Measurements from ENCODE around the gene FOSB.

The FOSB gene

DNA sequence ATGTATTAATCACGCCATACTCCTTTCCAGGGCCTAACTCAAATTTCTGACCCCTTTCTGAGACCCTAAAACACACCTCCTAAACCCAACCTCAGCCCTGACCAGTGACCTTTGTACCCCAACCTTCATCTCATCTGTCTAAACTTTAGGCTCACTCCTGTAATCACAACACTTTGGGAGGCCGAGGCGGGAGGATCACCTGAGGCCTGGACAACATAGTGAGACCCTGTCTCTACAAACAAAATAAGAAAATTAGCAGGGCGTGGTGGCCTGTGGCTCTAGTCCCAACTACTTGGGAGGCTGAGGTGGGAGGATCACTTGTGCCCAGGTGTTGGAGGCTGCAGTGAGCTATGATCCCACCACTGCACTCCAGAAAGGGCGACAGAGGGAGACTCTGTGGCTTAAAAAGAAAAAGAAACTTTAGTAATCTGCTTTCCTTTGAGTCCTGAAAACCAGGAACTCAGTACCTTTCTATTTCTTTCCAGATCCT, 24.4 kb downstream of the FOSB start:
- 0 out of 2 replicates have a peak, but pooled peaks cover 14% of the 10 kb centered on the region for H3K27me3 ChIP-seq (ENCODE audit: low read depth, low read length)
- no peak for TF ChIP-seq EZH2phosphoT487 (IDR thresholded peaks at IDR 0.05; ENCODE audit: low read depth)
- H3K9me3 ChIP-seq (ENCODE audit: insufficient read depth, low read length), result no peaks in the 10 kb centered on the region
- H3K4me1 ChIP-seq (ENCODE audit: low read length), result peaks cover 4% of the 10 kb centered on the region
- H4K20me1 ChIP-seq (ENCODE audit: insufficient read depth, low read length), result no peaks in the 10 kb centered on the region; the same call in 1 of the 2 replicates
- no peak overlapping the region for H3K4me2 ChIP-seq (ENCODE audit: low read length)
- no peaks in the 10 kb centered on the region for H3K79me2 ChIP-seq (ENCODE audit: low read length)
- H2AFZ ChIP-seq (ENCODE audit: low read depth, low read length), result no peak overlapping the region
- H3K27ac ChIP-seq (ENCODE audit: low read length), result no peak overlapping the region
- H3K9ac ChIP-seq (ENCODE audit: low read length), result no peak overlapping the region
- H3K4me3 ChIP-seq (ENCODE audit: low read length), result no peak overlapping the region
- peaks cover 3% of the 10 kb centered on the region for H3K36me3 ChIP-seq (replicated peaks; ENCODE audit: low read depth, low read length)

DNA sequence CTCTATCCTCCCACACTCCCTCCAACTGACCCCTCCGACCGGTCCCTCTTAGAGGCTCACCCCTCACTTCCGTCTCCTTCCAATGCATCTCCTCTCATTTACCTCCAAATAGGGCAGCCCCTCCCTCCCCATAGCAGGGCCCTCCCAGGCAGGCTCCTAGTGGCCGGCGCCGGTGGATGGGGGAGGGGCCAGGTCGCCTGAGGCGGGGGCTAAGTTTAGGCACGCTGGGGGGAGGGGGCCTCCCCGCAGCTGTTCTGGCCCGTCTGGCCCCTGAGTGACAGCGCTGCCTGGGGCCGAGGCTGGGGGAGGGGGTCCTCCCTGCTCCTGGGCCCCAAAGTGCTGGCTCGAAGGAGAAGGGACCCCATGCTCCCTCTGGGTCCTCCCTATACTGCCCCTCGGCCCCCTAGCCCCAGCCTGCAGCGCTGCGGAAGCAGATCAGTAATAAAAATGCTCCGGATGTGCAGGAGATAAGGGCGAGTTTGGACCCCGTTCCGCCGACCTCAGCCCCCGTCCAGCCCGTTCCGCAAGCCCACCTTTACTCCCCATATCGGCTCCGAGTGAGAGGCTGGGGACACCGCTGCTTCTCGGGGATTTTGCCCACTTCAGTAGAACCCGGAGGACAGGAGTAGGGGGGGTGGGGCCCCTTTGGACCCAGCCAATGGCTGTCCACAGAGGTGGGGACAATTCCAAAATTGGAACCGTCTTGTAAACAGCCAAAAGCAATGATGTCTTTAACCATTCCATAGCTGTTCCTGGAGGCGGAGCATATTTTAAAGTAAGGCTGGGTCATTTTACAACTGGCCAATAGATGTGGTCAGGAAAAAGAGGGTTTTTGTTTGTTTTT, 25.1 kb downstream of the FOSB start:
- H2AFZ ChIP-seq (ENCODE audit: low read depth, low read length), result no peak overlapping the region
- no peak overlapping the region for H3K4me2 ChIP-seq (ENCODE audit: low read length)
- H3K27me3 ChIP-seq (ENCODE audit: low read depth, low read length), result 0 out of 2 replicates have a peak, but pooled peaks cover 14% of the 10 kb centered on the region
- H3K9ac ChIP-seq (ENCODE audit: low read length), result no peak overlapping the region
- H3K4me3 ChIP-seq (ENCODE audit: low read length), result no peak overlapping the region
- no peaks in the 10 kb centered on the region for H3K79me2 ChIP-seq (ENCODE audit: low read length)
- no peak for TF ChIP-seq EZH2phosphoT487 (IDR thresholded peaks at IDR 0.05; ENCODE audit: low read depth)
- TF ChIP-seq, protein P1, sequence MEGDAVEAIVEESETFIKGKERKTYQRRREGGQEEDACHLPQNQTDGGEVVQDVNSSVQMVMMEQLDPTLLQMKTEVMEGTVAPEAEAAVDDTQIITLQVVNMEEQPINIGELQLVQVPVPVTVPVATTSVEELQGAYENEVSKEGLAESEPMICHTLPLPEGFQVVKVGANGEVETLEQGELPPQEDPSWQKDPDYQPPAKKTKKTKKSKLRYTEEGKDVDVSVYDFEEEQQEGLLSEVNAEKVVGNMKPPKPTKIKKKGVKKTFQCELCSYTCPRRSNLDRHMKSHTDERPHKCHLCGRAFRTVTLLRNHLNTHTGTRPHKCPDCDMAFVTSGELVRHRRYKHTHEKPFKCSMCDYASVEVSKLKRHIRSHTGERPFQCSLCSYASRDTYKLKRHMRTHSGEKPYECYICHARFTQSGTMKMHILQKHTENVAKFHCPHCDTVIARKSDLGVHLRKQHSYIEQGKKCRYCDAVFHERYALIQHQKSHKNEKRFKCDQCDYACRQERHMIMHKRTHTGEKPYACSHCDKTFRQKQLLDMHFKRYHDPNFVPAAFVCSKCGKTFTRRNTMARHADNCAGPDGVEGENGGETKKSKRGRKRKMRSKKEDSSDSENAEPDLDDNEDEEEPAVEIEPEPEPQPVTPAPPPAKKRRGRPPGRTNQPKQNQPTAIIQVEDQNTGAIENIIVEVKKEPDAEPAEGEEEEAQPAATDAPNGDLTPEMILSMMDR (IDR thresholded peaks at IDR 0.05; ENCODE audit: low read depth, low read length), result no peak
- no peaks in the 10 kb centered on the region for H3K9me3 ChIP-seq (ENCODE audit: insufficient read depth, low read length)
- H3K36me3 ChIP-seq (replicated peaks; ENCODE audit: low read depth, low read length), result peaks cover 3% of the 10 kb centered on the region
- H3K4me1 ChIP-seq (ENCODE audit: low read length), result peaks cover 4% of the 10 kb centered on the region
- no peak overlapping the region for H3K27ac ChIP-seq (ENCODE audit: low read length)
- no peaks in the 10 kb centered on the region; the same call in 1 of the 2 replicates for H4K20me1 ChIP-seq (ENCODE audit: insufficient read depth, low read length)

DNA sequence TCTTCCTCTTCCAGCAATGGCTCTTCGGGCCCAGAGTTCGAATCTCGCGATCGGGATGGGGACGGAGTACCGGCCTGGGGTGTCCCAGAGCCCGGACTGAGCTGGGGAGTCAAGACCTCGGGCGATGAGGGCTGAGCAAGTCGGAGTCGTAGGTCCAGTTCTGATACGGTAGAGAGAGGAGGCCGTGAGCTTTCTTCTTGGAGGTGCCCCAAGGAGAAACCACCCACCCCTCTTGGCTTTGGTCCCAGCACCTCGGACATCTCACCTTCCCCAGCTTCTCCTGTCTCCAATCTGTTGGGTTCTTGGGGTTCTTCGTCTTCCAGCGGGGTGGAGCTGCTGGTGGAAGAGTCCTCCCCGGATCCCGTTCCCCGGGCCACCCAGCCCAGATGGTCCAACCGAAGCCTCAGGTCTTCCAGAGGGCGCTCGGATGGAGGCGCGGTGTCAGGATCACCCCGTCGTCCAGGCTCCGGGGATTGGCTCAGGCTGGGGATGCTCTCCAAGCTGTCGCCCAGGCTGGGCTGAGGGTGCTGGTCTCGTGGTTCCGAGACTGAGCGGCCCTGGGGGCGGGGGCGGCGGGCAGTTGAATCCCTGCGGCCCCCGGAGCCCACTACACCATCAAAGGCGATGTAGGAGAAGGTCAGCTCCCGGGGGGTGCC, 26.6 kb downstream of the FOSB start:
- Histone ChIP-seq H3K4me2 (ENCODE audit: low read length) (no peak overlapping the region), H3K9ac (ENCODE audit: low read length) (no peak overlapping the region), H3K36me3 (replicated peaks; ENCODE audit: low read depth, low read length) (peaks cover 3% of the 10 kb centered on the region), H3K79me2 (ENCODE audit: low read length) (no peaks in the 10 kb centered on the region), H4K20me1 (ENCODE audit: insufficient read depth, low read length) (no peaks in the 10 kb centered on the region; the same call in 1 of the 2 replicates), H3K4me1 (ENCODE audit: low read length) (peaks cover 4% of the 10 kb centered on the region), H3K27ac (ENCODE audit: low read length) (no peak overlapping the region), H3K4me3 (ENCODE audit: low read length) (no peak overlapping the region), H2AFZ (ENCODE audit: low read depth, low read length) (no peak overlapping the region), H3K9me3 (ENCODE audit: insufficient read depth, low read length) (no peaks in the 10 kb centered on the region), H3K27me3 (ENCODE audit: low read depth, low read length) (0 out of 2 replicates have a peak, but pooled peaks cover 14% of the 10 kb centered on the region)
- no peak for TF ChIP-seq EZH2phosphoT487 (IDR thresholded peaks at IDR 0.05; ENCODE audit: low read depth)

DNA sequence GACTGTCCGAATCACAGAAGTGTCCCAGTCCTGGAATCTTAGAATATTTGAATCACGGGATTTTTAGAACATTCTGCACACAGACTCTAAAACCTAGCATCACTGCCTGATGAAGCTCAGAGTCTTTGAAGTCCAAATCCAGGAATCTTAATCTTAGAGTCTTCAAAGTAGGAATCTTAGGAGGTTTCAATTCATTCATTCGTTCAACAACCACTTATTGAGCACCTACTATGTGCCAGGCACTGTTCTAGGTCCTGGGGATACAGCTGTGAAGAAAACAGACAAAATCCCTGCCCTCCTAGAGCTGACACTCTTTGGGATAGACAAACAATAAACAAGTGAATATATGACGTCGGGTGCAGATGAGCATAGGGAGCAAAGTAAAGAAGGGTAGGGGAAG, 27.4 kb downstream of the FOSB start:
- Histone ChIP-seq H3K4me3 (ENCODE audit: low read length) (no peak overlapping the region), H3K27ac (ENCODE audit: low read length) (no peak overlapping the region), H3K79me2 (ENCODE audit: low read length) (no peaks in the 10 kb centered on the region)

More for the DNA sequence above, 27.4 kb downstream of the FOSB start:
- TF ChIP-seq, protein P1 (IDR thresholded peaks at IDR 0.05; ENCODE audit: low read depth, low read length), result no peak
- TF ChIP-seq EZH2phosphoT487 (IDR thresholded peaks at IDR 0.05; ENCODE audit: low read depth), result no peak
- Histone ChIP-seq H3K4me2 (ENCODE audit: low read length) (no peak overlapping the region), H2AFZ (ENCODE audit: low read depth, low read length) (no peak overlapping the region), H3K9me3 (ENCODE audit: insufficient read depth, low read length) (no peaks in the 10 kb centered on the region), H3K4me1 (ENCODE audit: low read length) (peaks cover 4% of the 10 kb centered on the region), H3K27me3 (ENCODE audit: low read depth, low read length) (0 out of 2 replicates have a peak, but pooled peaks cover 14% of the 10 kb centered on the region), H4K20me1 (ENCODE audit: insufficient read depth, low read length) (no peaks in the 10 kb centered on the region; the same call in 1 of the 2 replicates), H3K36me3 (replicated peaks; ENCODE audit: low read depth, low read length) (peaks cover 3% of the 10 kb centered on the region), H3K9ac (ENCODE audit: low read length) (no peak overlapping the region)

Data from OCI-LY3 (cell line).